ENCODE data around the gene CST8. TPM values are rescaled to one million over a fixed set of nuclear protein-coding genes. Genes with fewer than 3 reads are reported as not detected.

CST8 gene
- total RNA-seq, 4 donors from 2014 or later = not detected

DNA sequence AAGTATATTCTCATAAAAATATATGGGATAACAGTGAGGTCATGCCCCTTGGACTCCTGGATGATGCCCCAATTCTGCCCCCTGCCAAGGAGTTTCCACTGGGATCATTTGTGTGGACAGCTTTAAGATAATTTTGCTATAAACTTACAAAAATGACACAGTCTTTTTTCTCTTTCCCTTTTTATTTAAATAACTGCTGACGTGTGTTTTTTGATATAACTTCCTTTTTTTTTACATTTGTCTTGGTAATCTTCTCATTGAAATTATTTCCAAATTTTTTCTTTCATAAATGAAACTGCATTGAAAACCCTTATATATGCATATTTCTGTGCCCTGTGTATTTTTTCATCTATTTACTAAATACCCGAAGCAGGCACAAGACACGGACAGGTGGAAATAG is 46.1 kb downstream of the CST8 start:
- Histone ChIP-seq H3K36me3 (no peaks in the 10 kb centered on the region), H3K9me3 (no peaks in the 10 kb centered on the region), H3K27me3 (no peaks in the 10 kb centered on the region), H3K4me1 (no peaks in the 10 kb centered on the region), H3K27ac (no peak overlapping the region), H3K4me3 (no peak overlapping the region)
- no peak for DNase-seq
- TF ChIP-seq POLR2A (IDR thresholded peaks at IDR 0.05) (no peak), CTCF (IDR thresholded peaks at IDR 0.05) (no peak)

DNA sequence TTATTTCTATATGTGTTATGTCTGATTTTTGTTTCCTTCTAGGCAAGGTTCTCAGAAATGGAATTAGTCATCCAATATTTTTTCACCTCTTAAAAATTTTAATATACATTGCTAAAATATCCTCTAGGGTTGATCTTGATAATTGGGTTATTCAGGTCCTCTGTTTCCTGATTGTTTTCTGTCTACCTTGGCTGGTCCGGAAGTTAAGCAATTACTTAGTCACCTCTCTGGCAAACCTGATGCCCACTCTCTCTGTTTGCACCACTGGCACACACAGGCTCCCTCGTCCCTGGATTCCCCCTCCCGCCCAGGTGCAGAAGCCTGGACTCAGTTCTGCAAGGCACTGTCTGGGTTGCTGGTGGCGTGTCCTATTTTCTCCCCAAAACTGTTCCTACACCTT is 49.7 kb downstream of the CST8 start:
- no peaks in the 10 kb centered on the region for H3K36me3 ChIP-seq
- TF ChIP-seq CTCF (IDR thresholded peaks at IDR 0.05) = no peak
- TF ChIP-seq POLR2A (IDR thresholded peaks at IDR 0.05) = no peak
- H3K27ac ChIP-seq = no peak overlapping the region
- H3K4me3 ChIP-seq = no peak overlapping the region
- no peaks in the 10 kb centered on the region for H3K9me3 ChIP-seq
- H3K27me3 ChIP-seq = no peaks in the 10 kb centered on the region
- H3K4me1 ChIP-seq = no peaks in the 10 kb centered on the region
- no peak for DNase-seq

DNA sequence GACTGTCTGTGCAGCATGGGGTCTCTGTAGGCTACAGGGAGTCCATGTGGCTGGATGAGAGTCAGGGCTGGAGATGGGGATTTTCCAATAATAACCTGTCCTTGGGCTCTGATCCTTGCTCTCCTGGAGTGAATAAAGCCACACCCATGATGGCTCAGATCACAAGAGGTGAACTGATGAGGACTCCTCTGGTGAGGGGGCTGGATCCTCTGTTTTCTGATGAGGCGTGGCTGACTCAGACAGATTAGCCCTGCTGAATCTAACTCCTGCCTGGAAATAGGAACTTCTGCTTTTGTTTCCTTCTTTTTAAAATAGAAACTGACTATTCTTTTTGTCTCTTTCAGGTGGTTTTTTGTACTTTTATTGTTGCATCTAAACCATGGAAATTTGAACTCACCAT is 50.4 kb downstream of the CST8 start:
- no peaks in the 10 kb centered on the region for H3K36me3 ChIP-seq
- DNase-seq = no peak
- H3K27me3 ChIP-seq = no peaks in the 10 kb centered on the region
- TF ChIP-seq POLR2A (IDR thresholded peaks at IDR 0.05) = no peak
- H3K27ac ChIP-seq = no peak overlapping the region
- H3K9me3 ChIP-seq = no peaks in the 10 kb centered on the region
- no peaks in the 10 kb centered on the region for H3K4me1 ChIP-seq
- no peak overlapping the region for H3K4me3 ChIP-seq

- H3K9me3 ChIP-seq = no peaks in the 10 kb centered on the region
- H3K4me1 ChIP-seq = no peaks in the 10 kb centered on the region
- no peak for DNase-seq
- TF ChIP-seq CTCF (IDR thresholded peaks at IDR 0.05) = no peak
- no peak for TF ChIP-seq POLR2A (IDR thresholded peaks at IDR 0.05)
- H3K36me3 ChIP-seq = no peaks in the 10 kb centered on the region
- no peak overlapping the region for H3K27ac ChIP-seq
- no peaks in the 10 kb centered on the region for H3K27me3 ChIP-seq
- H3K4me3 ChIP-seq = no peak overlapping the region
These were observed 50.9 kb downstream of the CST8 start for GRCh38 chr20:23541776-23542175.

DNA sequence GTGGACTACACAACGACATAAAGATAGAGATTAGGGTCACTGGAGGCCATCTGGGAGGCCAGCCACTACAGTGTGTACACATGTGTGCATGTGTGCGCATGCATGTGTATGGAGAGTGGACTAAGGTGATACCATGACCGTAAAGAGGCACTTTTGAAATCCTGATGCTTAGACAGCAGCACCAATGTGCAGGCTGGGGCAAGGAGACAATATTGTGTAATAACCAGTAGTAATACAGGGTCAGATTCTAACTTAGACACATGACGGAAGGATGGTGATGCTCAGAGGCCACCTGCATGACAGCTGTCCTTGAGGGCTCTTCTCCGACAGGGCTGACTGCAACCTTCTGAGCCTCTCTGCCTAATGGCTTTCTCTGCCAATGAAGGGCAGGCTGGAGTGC is 51.9 kb downstream of the CST8 start:
- Histone ChIP-seq H3K4me3 (no peak overlapping the region), H3K27me3 (no peaks in the 10 kb centered on the region), H3K4me1 (no peaks in the 10 kb centered on the region), H3K27ac (no peak overlapping the region), H3K9me3 (no peaks in the 10 kb centered on the region), H3K36me3 (no peaks in the 10 kb centered on the region)
- no peak for DNase-seq
- TF ChIP-seq CTCF (IDR thresholded peaks at IDR 0.05) = no peak
- no peak for TF ChIP-seq POLR2A (IDR thresholded peaks at IDR 0.05)

DNA sequence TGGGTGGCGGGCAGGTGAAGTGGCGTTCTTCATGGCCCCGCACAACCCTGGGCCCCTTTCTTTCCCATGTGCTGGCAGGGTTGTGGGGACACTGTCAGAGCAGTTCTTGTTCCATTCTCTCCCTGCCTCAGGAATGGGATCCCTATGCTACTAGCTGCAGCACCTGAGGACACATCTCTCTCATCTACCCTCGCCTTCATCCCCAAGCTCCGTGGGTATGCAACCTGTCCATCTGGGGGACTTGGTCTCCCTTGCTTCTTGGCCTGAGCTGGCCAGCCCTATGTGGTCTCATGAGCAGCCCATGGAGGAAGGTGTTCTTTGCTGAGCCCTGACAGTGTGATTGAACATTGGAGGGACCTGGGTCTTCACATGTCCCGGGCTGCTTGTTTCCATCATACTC is 53.2 kb downstream of the CST8 start:
- TF ChIP-seq POLR2A (IDR thresholded peaks at IDR 0.05) = no peak
- TF ChIP-seq CTCF (IDR thresholded peaks at IDR 0.05) = no peak
- Histone ChIP-seq H3K9me3 (no peaks in the 10 kb centered on the region), H3K4me1 (no peaks in the 10 kb centered on the region), H3K36me3 (no peaks in the 10 kb centered on the region), H3K27me3 (no peaks in the 10 kb centered on the region), H3K4me3 (no peak overlapping the region), H3K27ac (no peak overlapping the region)
- no peak for DNase-seq

Small RNAs within 50 kb of the gene (small RNA-seq; reads per million reads assigned to genes)
- gene RF00019 = 0 reads per million in 2 donors

Other genes starting within 250 kb of the CST8 start
- 10 to 100 TPM in 1 of 4 donors, 1 to 10 TPM in 3; 5.4 to 23.1 (median 7.9) TPM for gene NXT1, start 140.3 kb upstream of the CST8 start, total RNA-seq
- 10 to 100 TPM in 1 of 4 donors, 1 to 10 TPM in 3; 5.8 to 14.5 (median 7.9) TPM for gene GZF1, start 128.9 kb upstream of the CST8 start, total RNA-seq
- gene NAPB, start 69.6 kb upstream of the CST8 start, total RNA-seq = 10 to 100 TPM in 3 of 4 donors, 1 to 10 TPM in 1; 7.4 to 13.9 (median 11.9) TPM
- not detected for gene CSTL1, start 51.4 kb upstream of the CST8 start, total RNA-seq
- gene CST11, start 38.2 kb upstream of the CST8 start, total RNA-seq = not detected
- not detected for gene CST9L, start 77.4 kb downstream of the CST8 start, total RNA-seq
- gene CST9, start 114.8 kb downstream of the CST8 start, total RNA-seq = not detected
- gene CST3, start 146.8 kb downstream of the CST8 start, total RNA-seq = 1,000 to 10,000 TPM in 2 of 4 donors, 100 to 1,000 TPM in 2; 221 to 1,587 (median 1,027) TPM
- not detected for gene CST4, start 197.9 kb downstream of the CST8 start, total RNA-seq

Measured in Peyer's patch (tissue), 4 donors.